ENCODE results near the gene FZD7. TPM values are rescaled to one million over a fixed set of nuclear protein-coding genes. Genes with fewer than 3 reads are reported as not detected.

FZD7 gene
- total RNA-seq, 1 donor from 2014 or later, result 35.2 TPM

DNA sequence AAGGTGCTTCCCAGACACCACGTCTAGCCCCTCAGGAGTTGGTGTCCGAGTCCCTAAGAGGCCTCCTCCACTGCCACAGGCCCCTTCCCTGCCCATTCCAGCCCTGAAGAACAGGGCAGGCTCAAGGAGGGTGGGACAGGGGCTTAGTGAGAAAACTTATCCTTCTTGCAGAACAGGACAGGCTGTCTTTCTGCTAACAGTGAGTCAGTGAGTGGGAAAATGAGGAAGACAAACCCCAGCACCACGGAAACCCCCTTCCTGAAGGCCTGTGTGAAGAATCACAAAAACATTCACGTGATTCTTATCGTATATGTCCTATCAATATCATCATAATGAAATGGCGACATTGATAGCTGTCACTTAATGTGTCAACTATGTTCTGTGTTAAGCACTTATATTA lies 9.8 kb downstream of the FZD7 start:
- TF ChIP-seq, protein P1, sequence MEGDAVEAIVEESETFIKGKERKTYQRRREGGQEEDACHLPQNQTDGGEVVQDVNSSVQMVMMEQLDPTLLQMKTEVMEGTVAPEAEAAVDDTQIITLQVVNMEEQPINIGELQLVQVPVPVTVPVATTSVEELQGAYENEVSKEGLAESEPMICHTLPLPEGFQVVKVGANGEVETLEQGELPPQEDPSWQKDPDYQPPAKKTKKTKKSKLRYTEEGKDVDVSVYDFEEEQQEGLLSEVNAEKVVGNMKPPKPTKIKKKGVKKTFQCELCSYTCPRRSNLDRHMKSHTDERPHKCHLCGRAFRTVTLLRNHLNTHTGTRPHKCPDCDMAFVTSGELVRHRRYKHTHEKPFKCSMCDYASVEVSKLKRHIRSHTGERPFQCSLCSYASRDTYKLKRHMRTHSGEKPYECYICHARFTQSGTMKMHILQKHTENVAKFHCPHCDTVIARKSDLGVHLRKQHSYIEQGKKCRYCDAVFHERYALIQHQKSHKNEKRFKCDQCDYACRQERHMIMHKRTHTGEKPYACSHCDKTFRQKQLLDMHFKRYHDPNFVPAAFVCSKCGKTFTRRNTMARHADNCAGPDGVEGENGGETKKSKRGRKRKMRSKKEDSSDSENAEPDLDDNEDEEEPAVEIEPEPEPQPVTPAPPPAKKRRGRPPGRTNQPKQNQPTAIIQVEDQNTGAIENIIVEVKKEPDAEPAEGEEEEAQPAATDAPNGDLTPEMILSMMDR (IDR thresholded peaks at IDR 0.05; ENCODE audit: borderline replicate concordance), result no peak
- Histone ChIP-seq H3K36me3 (no peaks in the 10 kb centered on the region), H3K27ac (replicated peaks) (no peak overlapping the region), H3K4me1 (peaks cover 22% of the 10 kb centered on the region), H3K9me3 (replicated peaks) (no peaks in the 10 kb centered on the region), H3K27me3 (ENCODE audit: low read depth) (peaks cover 22% of the 10 kb centered on the region), H3K4me3 (no peak overlapping the region)
- intact Hi-C loops (cut with micrococcal nuclease), result no loop called here
- DNase-seq, result no peak

DNA sequence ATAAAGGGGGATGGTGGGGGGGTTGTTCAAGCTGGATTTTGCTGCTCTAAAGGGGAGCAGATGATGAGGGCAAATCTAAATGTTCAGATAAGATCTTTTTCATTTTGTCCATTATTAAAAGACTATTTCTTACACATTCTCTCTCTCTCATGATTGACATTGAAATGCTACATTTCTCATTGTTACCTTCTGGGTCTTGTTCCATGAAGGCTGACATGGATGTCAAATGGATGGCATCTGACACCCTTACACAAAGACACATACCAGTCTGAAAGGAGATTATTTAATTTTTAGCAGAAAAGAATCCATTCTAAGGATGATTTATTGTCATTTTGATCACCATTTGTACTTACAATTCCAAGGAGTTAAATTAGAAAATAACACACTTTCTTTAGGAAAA lies 11.1 kb downstream of the FZD7 start:
- H3K9me3 ChIP-seq (replicated peaks), result no peaks in the 10 kb centered on the region
- no peak overlapping the region for H3K27ac ChIP-seq (replicated peaks)
- H3K4me1 ChIP-seq, result peaks cover 12% of the 10 kb centered on the region
- no peak overlapping the region for H3K4me3 ChIP-seq
- H3K36me3 ChIP-seq, result no peaks in the 10 kb centered on the region
- peaks cover 10% of the 10 kb centered on the region for H3K27me3 ChIP-seq (ENCODE audit: low read depth)
- TF ChIP-seq, protein P1 (IDR thresholded peaks at IDR 0.05; ENCODE audit: borderline replicate concordance), result no peak
- intact Hi-C loops (cut with micrococcal nuclease), result no loop called here
- no peak for DNase-seq

DNA sequence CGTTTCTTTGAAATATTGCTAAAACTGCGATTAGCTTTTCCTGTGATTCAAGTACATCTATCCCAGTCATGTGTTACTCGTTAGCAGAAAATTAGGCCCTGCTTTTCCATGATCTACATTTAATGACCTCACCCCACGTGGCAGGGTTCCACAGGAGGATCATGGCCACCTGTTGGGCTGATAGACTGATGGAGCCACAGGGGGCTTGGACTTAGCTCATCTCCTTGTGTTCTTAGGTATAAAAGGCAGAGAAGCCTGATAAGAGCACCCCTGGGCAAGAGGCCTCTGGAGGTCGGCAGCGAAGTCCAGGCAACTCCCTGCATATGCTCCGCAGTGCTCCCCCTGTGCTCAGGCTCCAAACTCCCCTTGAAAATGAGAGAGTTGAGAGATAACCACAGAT lies 12.9 kb downstream of the FZD7 start:
- no peak overlapping the region for H3K27ac ChIP-seq (replicated peaks)
- no peaks in the 10 kb centered on the region for H3K9me3 ChIP-seq (replicated peaks)
- H3K36me3 ChIP-seq, result no peaks in the 10 kb centered on the region
- no peaks in the 10 kb centered on the region for H3K27me3 ChIP-seq (ENCODE audit: low read depth)
- TF ChIP-seq, protein P1 (IDR thresholded peaks at IDR 0.05; ENCODE audit: borderline replicate concordance), result no peak
- H3K4me3 ChIP-seq, result no peak overlapping the region
- no peak for DNase-seq
- peaks cover 13% of the 10 kb centered on the region for H3K4me1 ChIP-seq
- intact Hi-C loops (cut with micrococcal nuclease), result no loop called here

DNA sequence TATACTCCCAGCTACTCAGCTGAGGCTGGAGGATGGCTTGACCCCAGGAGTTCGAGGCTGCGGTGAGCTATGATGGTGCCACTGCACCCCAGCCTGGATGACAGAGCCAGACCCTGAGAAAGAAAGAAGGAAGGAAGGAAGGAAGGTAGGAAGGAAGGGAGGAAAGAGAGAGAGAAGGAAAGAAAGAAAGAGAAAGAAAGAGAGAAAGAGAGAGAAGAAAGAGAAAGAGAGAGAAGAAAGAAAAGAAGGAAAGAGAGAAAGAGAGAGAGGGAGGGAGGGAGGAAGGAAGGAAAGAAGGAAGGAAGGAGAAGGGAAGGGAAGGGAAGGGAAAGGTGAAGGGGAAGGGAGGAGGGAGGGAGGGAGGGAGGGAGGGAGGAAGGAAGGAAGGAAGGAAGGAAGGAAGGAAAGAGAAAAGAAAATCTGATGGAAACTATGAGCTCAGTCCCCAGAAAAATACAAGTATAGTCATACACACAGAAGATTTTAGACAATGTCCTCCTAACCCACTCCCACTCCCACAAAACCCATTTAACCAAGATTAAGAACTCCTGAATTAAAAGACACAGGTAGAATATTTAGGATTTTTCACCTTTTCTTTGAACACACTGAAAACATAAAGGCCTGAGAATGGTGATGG lies 15.6 kb downstream of the FZD7 start:
- intact Hi-C loops (cut with micrococcal nuclease), result no loop called here
- H3K9me3 ChIP-seq (replicated peaks), result no peaks in the 10 kb centered on the region
- DNase-seq, result no peak
- H3K4me1 ChIP-seq, result peaks cover 19% of the 10 kb centered on the region
- no peak overlapping the region for H3K27ac ChIP-seq (replicated peaks)
- H3K4me3 ChIP-seq, result no peak overlapping the region
- TF ChIP-seq, protein P1 (IDR thresholded peaks at IDR 0.05; ENCODE audit: borderline replicate concordance), result no peak
- peaks cover 5% of the 10 kb centered on the region for H3K27me3 ChIP-seq (ENCODE audit: low read depth)
- no peaks in the 10 kb centered on the region for H3K36me3 ChIP-seq

DNA sequence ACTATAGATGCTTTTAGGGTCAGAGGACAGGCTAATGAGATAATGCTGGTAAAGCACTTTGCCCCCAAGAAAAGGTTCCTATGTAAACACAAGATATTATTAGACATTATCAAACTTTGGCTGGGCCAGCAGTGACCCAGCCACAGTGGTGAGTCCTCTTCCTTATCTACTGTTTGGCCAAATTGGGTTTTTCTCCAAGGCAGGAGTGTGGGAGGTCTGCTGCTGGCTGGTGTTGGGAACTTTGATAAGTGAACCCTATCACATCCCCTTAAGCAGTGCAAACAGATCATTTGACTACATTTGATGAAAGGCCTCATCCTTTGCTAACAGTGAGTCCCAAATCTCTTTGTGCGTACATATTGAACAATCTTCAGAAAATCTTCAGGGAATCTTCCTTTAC lies 16.2 kb downstream of the FZD7 start:
- Histone ChIP-seq H3K4me3 (no peak overlapping the region), H3K4me1 (peaks cover 19% of the 10 kb centered on the region), H3K27me3 (ENCODE audit: low read depth) (peaks cover 12% of the 10 kb centered on the region), H3K27ac (replicated peaks) (no peak overlapping the region), H3K36me3 (no peaks in the 10 kb centered on the region), H3K9me3 (replicated peaks) (no peaks in the 10 kb centered on the region)
- intact Hi-C loops (cut with micrococcal nuclease), result loop anchor here (10.0 kb wide), 1 partner anchor 185 kb away; no protein-coding TSS in a partner anchor
- no peak for DNase-seq
- TF ChIP-seq, protein P1 (IDR thresholded peaks at IDR 0.05; ENCODE audit: borderline replicate concordance), result no peak
